ENCODE results near the gene VANGL1. TPM values are rescaled to one million over a fixed set of nuclear protein-coding genes. Genes with fewer than 3 reads are reported as not detected.

Gene VANGL1
- total RNA-seq, 1 donor from 2014 or later, result 8.4 TPM

DNA sequence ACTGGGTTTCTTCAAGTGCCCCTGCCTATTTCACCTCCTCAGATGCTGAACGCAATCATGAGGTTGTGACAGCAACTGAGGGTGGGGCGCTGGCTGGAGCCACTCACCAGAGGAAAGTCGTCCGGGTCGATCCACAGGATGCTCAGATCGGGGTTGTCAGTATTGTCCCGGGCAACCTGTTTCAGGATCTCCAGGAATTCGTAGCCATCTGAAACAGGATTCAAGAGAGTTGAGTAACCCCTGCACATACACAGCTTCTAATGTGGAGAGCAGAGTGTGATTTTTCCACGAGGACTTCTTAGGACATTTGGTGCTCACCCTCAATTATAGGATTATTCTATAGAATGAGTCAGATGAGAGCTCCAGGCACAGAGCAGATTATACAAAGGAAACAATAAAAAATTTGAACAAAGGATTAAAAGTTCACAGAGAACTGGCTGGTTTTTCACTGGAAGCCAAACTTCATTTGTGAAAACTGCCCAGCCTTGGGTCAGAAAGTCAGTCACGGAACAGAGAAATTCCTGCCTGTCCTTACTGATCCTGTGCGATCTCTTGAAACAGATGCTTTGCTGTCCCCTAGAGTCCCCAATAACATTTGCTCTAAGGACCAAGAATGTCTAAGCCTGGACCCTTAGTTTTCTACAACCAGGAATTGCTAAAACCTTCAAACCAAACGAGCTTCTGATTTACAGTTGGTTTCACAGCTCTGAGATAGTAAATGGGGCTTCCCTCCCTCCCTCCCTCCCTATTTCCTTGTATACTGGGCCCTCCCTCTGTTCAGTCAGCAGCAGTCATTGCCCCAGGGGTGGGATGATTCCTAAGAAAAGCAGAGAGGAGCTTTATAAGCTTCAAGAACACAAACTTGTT, 63.5 kb downstream of the VANGL1 start:
- DNase-seq, result no peak

GRCh38 chr1:115705963-115706362, 64.2 kb downstream of the VANGL1 start:
- no peak for DNase-seq

- peak; percentile 66 for DNase-seq
Observed at GRCh38 chr1:115706587-115707425, 65.0 kb downstream of the VANGL1 start.

GRCh38 chr1:115710859-115711624, 69.3 kb downstream of the VANGL1 start:
- DNase-seq, result no peak

DNA sequence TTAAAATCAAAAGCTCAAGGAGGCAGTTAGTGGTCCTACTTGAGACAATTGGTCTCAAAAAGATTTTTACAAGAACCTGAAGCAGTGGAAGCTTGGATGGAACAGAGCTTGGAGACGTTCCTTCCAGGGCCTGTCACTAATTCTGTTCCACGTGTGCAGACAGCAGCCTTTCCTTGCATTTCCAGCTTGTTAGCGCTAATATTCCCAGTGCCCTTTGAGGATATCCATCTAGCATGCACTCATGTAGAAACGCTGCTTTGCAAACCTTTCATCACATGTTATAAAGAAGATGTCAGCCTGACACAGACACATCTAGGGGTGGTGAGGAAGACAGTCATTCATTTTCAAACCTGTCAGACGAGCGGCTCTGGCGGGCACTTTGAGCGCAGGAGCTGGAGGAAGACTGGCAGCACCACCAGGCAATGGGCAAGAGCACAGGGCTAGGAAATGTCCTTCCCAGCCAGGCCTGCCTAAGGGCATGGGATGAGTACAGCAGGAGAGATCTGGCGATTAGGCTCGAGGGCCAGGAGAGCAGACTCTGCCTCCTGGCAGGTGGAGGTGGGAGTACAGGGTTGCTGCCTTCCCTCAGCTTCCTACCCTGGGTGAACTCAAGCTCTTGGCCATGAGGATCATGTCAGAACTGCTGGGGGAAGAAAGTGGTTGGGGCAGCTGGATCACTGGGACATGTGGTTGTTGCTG, 71.3 kb downstream of the VANGL1 start:
- DNase-seq, result no peak

DNA sequence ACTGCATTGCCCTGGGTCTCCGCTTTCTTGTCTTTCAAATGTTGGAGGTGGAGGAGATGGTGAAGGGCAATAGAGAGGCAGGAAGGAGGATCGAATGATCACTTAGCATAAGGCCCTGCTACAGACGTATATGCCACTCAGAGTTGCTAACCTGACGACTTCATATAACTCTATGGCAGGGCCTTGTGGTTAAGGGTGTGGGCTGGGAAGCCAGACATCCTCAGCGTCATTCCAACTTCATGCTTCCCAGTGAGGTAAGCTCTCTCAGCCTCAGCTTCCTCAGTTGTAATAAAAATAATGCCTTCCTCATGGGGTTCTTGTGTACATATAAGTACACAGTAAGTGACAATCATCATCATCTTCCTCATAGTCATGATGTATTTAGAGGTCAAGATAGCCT, 72.1 kb downstream of the VANGL1 start:
- no peak for DNase-seq

DNA sequence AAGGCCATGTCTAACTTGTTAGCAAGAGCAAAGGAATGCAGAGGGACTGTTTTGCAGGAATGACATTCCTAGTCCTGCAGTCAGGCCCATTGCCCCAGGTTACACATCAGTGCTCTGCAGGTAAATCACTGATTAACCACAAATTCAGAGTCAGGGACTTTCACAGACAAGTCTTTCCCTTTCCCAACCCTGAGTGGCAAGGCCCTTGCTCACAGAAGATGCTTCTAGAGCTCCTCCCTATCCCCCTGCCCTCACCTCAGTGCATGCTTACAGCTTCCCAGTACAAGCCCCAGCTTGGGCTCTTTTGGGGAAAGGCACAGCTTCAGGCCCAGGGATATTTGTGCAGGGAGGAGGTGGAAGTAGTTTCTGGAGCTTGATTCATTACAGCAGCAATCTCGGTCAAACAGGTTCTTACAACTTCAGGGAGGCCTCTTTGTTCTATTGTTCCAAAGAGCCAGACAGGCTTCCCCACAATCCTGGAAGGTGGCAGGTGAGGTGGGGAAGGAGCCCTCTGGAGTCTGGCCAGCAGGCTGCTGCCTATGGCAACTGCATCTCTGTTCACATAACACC, 72.9 kb downstream of the VANGL1 start:
- DNase-seq, result peak; percentile 77

DNA sequence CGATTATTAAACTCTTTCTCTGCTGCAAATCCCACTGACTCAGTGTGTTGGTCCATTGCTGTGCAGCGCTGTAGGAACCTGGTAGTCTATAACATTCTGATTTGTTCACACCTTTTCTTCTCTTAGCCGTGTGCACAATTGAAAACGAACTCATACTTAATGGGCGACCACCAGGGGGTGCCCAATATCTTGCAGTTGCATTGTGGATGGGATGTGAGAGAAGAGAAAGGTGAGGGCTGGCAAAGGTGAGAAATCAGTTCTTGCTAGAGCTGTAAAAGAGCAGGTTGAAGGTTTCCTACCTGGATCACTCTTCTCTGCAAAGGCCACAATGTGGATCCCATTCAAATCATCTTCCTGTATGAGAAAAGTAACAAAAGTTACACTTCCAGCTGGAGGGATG, 75.8 kb downstream of the VANGL1 start:
- DNase-seq, result peak; percentile 65

- DNase-seq, result no peak
Observed at GRCh38 chr1:115718011-115718754, 76.4 kb downstream of the VANGL1 start.

DNA sequence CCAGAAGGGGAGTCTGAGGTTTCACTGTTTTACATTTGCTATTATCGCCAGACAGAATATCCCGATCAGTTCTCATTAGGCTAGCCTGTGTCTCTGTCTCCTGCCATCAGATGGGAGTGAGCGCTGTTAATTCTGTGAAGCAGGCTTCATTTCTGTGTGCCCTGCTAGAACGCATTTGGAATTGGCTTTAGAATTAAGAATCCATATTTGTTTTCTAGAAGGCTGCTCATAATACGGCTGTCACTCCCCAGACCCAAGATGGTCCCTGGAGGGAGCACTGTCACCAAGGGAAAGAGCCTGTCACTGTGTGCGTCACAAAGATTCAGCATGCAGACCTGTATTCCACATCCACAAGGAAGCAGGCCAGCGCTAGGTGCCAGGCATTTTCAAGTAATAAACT, 77.5 kb downstream of the VANGL1 start:
- DNase-seq, result no peak

GRCh38 chr1:115722221-115722620, 80.5 kb downstream of the VANGL1 start:
- no peak for DNase-seq

DNA sequence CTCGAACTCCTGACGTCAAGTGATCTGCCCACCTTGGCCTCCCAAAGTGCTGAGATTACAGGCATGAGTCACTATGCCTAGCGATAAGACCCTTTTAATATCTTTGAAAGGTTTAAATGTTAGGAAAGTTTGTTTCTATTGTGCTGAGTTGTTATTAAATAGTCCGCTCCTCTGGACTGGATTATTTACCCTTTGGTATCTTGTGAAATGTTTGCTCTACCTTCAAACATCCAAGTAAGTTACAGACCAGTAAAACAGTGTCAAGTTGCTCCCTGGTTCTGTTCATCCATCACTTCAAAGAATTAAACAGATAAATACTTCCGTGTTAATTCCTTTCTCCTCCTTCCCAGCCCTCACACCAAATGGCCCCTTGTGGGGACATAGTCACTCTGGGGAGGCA, 82.0 kb downstream of the VANGL1 start:
- DNase-seq, result no peak

GRCh38 chr1:115725600-115725999, 83.8 kb downstream of the VANGL1 start:
- DNase-seq, result no peak

GRCh38 chr1:115726161-115726560, 84.4 kb downstream of the VANGL1 start:
- no peak for DNase-seq

GRCh38 chr1:115726570-115726969, 84.8 kb downstream of the VANGL1 start:
- DNase-seq, result no peak

- DNase-seq, result peak; percentile 83
Observed at GRCh38 chr1:115727706-115728249, 86.0 kb downstream of the VANGL1 start.

DNA sequence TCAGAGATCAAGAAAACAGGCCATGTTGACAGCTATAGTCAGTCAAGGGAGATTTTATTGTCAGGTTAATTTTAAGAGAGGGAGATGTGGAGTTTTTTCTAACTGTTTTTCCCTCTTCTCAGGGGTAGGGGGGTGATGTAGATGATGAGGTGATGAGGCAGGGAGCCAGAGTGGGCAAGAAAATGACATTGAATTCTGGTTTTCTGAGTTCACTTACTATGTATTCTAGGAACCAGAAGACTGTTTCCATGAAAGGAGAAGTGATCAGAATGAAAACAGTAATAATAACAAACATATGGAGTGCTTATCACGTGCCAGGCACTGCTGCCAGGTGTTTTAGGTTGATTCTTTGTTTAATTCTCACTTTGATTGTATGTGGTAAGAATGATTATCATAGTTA, 86.6 kb downstream of the VANGL1 start:
- no peak for DNase-seq

DNA sequence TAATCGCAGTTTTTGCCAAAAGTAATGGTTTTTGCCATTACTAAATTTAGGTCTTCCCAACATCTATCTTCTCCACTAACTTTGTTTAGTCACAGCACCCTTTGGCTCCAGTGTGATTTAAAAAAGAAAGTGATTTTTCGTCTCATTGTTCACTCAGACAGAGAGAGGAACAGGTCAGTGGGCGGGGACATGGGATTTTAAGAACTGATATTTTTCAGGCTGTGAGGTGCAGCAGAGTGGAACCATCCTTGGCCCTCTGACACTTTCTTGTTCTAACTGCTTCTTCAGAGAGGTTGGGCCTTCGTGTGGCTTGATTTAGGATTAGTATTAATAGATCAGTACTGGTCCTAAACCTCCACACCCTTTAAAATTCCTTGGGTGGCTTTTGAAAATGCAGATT, 88.0 kb downstream of the VANGL1 start:
- no peak for DNase-seq

DNA sequence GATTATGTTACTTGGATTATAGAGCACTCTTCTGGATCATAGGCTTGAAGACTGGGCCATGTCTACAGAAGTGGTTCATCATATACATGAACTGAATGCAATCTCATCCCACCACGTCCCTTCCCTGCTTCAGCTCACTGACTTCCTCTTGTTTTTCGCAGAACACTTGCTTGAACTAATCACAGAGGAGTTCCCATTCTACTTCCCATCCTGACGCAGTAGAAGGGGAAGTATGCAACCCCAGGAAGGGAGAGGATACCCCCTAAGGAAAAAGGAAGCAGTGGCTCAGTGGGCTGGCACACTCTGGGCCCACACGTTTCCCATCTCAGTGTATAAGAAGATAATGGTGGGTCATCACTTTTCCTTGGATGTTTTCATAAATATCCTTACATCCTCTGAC, 90.5 kb downstream of the VANGL1 start:
- no peak for DNase-seq

- DNase-seq, result no peak
Observed at GRCh38 chr1:115740811-115741210, 99.0 kb downstream of the VANGL1 start.

All from tongue (tissue), 2 donors.